Measurements from ENCODE around the gene NACA2.

DNA sequence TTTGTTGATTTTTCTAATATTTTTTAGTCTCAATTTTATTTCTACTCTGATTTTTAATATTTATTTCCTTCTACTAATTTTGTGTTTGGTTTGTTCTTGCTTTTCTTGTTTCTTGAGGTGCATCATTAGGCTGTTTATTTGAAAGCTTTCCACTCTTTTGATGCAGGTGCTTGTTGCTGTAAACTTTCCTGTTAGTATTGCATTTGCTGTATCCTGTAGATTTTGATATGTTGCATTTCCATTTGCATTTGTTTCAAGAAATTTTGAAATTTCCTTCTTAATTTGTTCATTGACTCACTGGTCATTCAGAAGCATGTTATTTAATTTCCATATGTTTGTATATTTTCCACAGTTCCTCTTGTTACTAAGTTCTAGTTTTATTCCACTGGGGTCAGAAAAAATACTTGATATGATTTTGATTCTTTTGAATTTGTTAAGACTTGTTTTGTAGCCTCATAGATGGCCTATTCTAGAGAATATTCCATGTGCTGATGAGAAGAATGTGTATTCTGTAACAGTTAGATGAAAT, 43.1 kb upstream of the NACA2 start:
- no peak for TF ChIP-seq SRF (IDR thresholded peaks at IDR 0.05; ENCODE audit: low read depth)
- TF ChIP-seq POLR2A (IDR thresholded peaks at IDR 0.05; ENCODE audit: borderline replicate concordance, extremely low read depth, insufficient read depth, insufficient read length), result no peak
- TF ChIP-seq EGR1 (IDR thresholded peaks at IDR 0.05; ENCODE audit: low read depth), result no peak
- no peak for TF ChIP-seq POLR2AphosphoS5 (IDR thresholded peaks at IDR 0.05; ENCODE audit: low read depth, low read length)
- no peak for TF ChIP-seq ZNF274 (IDR thresholded peaks at IDR 0.05; ENCODE audit: low read depth, low read length)
- TF ChIP-seq EZH2phosphoT487 (IDR thresholded peaks at IDR 0.05; ENCODE audit: borderline replicate concordance), result no peak
- TF ChIP-seq, protein P1, sequence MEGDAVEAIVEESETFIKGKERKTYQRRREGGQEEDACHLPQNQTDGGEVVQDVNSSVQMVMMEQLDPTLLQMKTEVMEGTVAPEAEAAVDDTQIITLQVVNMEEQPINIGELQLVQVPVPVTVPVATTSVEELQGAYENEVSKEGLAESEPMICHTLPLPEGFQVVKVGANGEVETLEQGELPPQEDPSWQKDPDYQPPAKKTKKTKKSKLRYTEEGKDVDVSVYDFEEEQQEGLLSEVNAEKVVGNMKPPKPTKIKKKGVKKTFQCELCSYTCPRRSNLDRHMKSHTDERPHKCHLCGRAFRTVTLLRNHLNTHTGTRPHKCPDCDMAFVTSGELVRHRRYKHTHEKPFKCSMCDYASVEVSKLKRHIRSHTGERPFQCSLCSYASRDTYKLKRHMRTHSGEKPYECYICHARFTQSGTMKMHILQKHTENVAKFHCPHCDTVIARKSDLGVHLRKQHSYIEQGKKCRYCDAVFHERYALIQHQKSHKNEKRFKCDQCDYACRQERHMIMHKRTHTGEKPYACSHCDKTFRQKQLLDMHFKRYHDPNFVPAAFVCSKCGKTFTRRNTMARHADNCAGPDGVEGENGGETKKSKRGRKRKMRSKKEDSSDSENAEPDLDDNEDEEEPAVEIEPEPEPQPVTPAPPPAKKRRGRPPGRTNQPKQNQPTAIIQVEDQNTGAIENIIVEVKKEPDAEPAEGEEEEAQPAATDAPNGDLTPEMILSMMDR (IDR thresholded peaks at IDR 0.05 in 2 of 3, conservative IDR thresholded peaks at IDR 0.05 in 1 of 3; ENCODE audit: borderline replicate concordance in 1 of 3, insufficient read depth in 1 of 3, low read depth in 2 of 3, low read length in 2 of 3), result no peak
- TF ChIP-seq, protein P2, sequence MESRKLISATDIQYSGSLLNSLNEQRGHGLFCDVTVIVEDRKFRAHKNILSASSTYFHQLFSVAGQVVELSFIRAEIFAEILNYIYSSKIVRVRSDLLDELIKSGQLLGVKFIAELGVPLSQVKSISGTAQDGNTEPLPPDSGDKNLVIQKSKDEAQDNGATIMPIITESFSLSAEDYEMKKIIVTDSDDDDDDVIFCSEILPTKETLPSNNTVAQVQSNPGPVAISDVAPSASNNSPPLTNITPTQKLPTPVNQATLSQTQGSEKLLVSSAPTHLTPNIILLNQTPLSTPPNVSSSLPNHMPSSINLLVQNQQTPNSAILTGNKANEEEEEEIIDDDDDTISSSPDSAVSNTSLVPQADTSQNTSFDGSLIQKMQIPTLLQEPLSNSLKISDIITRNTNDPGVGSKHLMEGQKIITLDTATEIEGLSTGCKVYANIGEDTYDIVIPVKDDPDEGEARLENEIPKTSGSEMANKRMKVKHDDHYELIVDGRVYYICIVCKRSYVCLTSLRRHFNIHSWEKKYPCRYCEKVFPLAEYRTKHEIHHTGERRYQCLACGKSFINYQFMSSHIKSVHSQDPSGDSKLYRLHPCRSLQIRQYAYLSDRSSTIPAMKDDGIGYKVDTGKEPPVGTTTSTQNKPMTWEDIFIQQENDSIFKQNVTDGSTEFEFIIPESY (IDR thresholded peaks at IDR 0.05; ENCODE audit: extremely low read depth, insufficient replicate concordance, low read length), result no peak
- no peak for TF ChIP-seq EZH2 (IDR thresholded peaks at IDR 0.05)
- TF ChIP-seq, protein P3, sequence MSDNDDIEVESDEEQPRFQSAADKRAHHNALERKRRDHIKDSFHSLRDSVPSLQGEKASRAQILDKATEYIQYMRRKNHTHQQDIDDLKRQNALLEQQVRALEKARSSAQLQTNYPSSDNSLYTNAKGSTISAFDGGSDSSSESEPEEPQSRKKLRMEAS (IDR thresholded peaks at IDR 0.05), result no peak
- TF ChIP-seq TCF7L2 (IDR thresholded peaks at IDR 0.05; ENCODE audit: borderline replicate concordance, extremely low read depth, insufficient read depth, insufficient read length), result no peak
- no peak for TF ChIP-seq ELF1 (IDR thresholded peaks at IDR 0.05; ENCODE audit: borderline replicate concordance, low read depth)
- TF ChIP-seq FOSL1 (IDR thresholded peaks at IDR 0.05; ENCODE audit: low read depth), result no peak
